Measurements from ENCODE around the gene XYLB.

XYLB gene

DNA sequence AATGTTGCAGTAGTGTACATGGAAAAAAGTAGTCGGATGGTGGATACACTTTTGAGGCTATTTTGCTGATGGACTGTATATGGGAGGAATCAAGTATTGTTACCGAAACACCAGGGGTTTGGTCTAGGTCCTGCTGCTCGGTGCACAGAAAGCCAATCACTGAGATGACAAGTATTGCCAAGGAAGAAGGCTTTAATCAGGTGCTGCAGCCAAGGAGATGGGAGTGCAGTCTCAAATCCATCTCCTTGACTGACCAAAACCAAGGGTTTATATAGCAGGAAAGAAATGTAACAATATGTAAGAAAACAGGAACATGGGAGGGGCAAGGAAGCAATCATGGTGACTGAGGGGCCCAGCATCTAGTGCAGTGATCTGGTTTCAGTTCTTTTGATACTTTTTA is 104.3 kb downstream of the XYLB start:
- H3K27ac ChIP-seq = no peak overlapping the region
- TF ChIP-seq ZFX (IDR thresholded peaks at IDR 0.05) = no peak
- TF ChIP-seq, protein P1, sequence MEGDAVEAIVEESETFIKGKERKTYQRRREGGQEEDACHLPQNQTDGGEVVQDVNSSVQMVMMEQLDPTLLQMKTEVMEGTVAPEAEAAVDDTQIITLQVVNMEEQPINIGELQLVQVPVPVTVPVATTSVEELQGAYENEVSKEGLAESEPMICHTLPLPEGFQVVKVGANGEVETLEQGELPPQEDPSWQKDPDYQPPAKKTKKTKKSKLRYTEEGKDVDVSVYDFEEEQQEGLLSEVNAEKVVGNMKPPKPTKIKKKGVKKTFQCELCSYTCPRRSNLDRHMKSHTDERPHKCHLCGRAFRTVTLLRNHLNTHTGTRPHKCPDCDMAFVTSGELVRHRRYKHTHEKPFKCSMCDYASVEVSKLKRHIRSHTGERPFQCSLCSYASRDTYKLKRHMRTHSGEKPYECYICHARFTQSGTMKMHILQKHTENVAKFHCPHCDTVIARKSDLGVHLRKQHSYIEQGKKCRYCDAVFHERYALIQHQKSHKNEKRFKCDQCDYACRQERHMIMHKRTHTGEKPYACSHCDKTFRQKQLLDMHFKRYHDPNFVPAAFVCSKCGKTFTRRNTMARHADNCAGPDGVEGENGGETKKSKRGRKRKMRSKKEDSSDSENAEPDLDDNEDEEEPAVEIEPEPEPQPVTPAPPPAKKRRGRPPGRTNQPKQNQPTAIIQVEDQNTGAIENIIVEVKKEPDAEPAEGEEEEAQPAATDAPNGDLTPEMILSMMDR (conservative IDR thresholded peaks at IDR 0.05) = no peak

DNA sequence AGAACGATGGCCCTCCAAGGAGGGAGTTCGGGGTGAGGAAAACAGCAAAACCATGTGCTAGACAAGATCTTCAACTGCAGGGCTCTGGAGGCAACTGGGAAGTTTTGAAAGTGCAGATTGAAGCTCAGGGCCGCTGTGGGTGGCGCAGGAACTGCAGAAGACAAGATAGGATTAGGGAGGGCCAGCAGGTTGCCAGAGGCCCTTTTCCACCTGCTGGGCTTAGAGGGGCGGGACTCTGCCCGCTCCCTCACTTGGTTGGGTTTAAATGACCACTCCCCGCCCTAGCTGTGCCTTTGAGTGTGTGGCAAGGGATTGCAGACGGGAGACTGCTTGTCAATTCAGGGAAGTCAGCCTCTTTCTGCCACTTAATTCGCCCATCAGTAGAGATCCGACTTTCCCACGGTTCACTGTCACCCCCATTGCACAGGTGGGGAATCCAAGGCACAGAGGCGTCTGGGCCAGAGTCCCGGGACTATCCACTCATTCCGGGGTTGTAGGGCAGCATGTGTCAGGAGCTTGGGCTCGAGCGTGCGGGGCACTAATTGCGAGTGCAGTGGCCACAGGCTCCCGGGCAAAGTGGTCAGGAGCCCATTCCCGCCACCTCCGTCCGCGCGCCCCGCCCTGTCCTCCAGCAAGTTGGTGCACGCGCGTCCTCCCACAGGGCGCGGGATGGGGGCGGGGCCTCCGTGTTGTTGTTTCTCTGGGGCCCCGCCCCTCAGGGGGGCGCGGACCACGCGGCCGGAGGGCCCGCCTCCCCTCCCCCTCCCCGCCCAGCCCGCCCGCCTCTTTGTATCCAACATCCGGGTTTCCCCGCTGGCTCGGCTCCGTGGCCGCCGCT is 106.7 kb downstream of the XYLB start, which contains the start of gene ACVR2B:
TSS of gene ACVR2B (plus strand) at position 816 of the 838 bp plus-strand sequence. CDS start 433 bp downstream, outside the sequence.
- no peak for TF ChIP-seq ZFX (IDR thresholded peaks at IDR 0.05)
- TF ChIP-seq, protein P1 (conservative IDR thresholded peaks at IDR 0.05) = no peak
- peak within 1 kb of the TSS; percentile 83 for H3K27ac ChIP-seq

DNA sequence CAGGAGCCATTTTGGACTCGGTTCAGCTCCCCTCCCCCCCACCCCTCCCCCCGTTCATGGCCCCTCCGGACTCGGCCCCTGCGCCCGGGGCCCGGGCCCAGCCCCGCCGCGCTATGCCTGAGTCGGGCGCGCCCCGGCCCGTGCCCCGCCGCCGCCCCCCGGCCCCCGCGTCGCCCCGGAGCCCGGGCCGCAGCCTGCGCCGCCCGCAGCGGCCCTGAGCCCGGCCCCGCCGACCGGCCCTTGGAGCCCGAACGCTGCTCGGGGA is 107.3 kb downstream of the XYLB start:
- no peak for TF ChIP-seq ZFX (IDR thresholded peaks at IDR 0.05)
- TF ChIP-seq, protein P1 (conservative IDR thresholded peaks at IDR 0.05) = no peak
- H3K27ac ChIP-seq = peak overlapping the region; percentile 83

DNA sequence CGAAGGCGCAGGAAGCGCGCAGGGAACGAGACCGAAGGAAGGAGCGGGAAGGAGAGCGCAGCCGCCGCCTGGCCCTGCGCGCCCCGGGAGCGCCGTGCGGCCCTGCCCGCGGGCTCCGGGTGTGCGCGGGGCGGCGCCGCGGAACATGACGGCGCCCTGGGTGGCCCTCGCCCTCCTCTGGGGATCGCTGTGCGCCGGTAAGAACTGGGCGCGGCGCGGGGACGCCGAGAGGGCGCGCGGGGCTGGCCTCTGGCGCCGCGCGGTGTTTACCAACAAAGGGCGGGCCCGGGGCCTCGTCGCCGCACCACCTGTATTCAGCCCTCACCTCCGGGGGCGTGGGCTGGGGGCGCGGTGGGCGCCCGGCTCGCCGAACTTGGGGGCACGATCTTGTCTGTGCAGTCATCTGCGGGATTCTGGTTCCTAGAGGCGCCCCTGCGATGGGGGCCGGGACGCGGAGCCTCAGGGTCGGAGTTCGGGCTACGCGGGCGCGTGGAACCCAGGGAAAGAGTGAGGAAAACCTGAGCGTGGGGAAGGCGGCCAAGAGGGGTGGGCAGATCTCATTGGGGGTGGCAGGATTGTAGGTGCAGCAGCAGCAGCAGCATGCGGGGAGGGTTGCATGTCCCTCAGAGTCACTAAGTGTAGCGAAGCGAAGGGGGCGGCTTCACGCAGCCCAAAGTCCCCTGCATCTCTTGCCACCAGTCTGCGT is 107.7 kb downstream of the XYLB start:
- TF ChIP-seq, protein P1 (conservative IDR thresholded peaks at IDR 0.05) = no peak
- peak; percentile 74 for TF ChIP-seq ZFX (IDR thresholded peaks at IDR 0.05)
- H3K27ac ChIP-seq = peak overlapping the region; percentile 83

DNA sequence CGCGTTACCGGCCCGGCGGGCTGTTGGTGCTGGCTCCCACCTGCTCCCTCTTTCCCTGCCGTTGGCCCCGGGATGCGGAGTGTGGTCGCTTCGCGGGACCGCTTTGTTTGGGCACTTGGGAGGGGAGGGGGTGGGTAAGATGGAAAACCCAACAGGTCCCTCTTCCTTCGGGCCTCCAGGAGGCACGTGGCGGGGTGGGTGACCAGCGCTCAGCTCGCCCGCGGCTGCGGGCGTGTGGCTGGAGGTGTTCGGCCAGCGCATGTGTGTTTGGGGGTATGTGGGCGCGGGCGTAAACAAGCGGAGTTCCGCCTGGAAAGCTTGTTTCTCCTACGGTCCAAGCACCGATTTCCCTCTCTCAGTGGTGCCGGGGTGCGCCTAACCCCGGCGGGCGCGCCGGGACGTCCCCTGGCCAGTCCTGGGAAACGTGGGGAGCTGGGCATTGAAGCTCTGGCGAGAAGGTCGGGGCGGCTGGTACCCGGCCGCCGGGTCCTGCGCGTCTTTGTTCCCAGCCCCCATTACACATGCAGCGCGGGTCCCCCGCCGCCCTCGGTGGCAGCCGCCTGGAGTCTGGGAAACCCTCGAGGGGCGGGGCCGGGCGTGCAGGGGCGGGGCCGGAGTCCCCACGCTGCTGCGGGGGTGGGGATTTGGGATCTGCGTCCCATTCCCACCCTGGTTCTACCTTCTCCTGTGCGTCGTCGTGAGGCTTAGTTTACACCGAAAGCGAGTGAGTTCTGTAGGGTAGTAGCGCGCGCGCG is 108.5 kb downstream of the XYLB start:
- peak overlapping the region; percentile 83 for H3K27ac ChIP-seq
- no peak for TF ChIP-seq ZFX (IDR thresholded peaks at IDR 0.05)
- TF ChIP-seq, protein P1 (conservative IDR thresholded peaks at IDR 0.05) = no peak

DNA sequence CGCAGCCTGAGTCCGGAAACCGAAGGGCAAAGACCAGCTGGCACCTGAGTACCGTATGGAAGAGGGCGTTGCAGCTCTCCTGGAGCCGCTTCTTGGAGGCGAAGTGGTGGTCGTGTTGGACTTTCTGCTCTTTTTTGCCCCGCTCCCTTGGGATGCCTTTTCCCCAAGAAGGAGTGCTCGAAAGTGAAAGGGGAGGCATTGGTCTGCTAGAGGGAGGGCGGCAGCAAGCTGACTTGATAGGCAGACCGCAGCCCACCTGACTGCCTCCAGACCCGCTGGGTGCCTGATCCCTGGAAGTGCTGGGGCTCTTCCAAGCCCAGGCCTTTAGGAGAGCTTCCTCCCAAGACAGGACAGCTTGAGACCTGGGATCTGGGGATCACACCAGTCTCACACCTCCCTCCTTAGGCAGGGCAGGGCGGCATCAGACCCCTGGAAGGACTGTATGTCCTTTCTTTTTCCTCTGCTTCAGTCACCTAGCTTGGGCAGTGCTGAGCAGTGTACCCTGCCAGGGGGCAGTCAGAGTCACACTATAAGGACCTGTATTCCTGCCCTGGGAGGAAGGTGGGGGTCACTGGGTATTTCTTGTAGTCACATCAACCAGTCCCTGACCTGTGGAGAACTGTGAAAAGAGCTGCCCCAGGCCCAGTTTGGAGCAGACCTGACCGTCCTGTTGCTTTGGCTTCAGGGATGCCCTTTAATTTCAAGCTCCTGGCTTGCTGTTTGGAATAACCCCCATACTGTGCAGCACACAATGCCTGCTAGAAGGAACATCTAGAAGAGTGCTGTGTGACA is 109.2 kb downstream of the XYLB start:
- H3K27ac ChIP-seq = peak overlapping the region; percentile 83
- TF ChIP-seq, protein P1 (conservative IDR thresholded peaks at IDR 0.05) = no peak

All from C4-2B (cell line).